ENCODE data around the gene OR2A14. TPM values are rescaled to one million over a fixed set of nuclear protein-coding genes. Genes with fewer than 3 reads are reported as not detected.

Gene OR2A14
- polyA plus RNA-seq, 1 donor (not counting 4 experiments of a cell fraction or from before 2014, with no cell fraction given) = not detected

DNA sequence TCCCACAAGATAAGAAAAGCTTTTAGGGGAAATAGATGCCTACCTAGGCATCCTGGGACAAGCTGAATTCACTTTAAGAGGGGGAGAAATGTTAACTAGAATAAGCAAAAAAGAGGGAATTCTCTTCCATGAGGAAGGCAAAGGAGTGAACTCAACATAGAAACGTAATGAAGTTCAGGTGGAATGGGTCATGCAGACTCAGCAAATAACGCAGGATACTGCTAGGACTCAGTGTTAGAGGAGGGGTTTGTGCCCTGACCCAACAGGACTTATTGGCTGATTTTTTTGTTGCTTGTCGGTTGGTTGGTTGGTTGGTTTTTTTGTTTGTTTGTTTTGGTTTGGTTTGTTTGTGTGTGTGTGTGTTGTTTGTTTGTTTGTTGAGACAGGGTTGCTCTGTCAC is 9.3 kb downstream of the OR2A14 start:
- Histone ChIP-seq H3K9me1 (ENCODE audit: control insufficient read depth, extremely low read depth, insufficient read depth, low read length) (no peaks in the 10 kb centered on the region), H3K9me3 (ENCODE audit: control insufficient read depth, low read depth, low read length) (no peaks in the 10 kb centered on the region), H3K4me1 (ENCODE audit: control insufficient read depth, extremely low read depth, insufficient read depth, low read length) (no peaks in the 10 kb centered on the region), H2AFZ (ENCODE audit: control insufficient read depth, low read length) (no peak overlapping the region), H3K27ac (ENCODE audit: control insufficient read depth, insufficient read depth, low read length) (no peak overlapping the region), H3K36me3 (ENCODE audit: control insufficient read depth in 2 of 2, extremely low read depth in 1 of 2, insufficient read depth in 2 of 2, low read length in 2 of 2) (no peaks in the 10 kb centered on the region), H3K27me3 (ENCODE audit: control insufficient read depth, extremely low read depth, insufficient read depth, low read length) (no peaks in the 10 kb centered on the region), H4K20me1 (ENCODE audit: control insufficient read depth, extremely low read depth, insufficient read depth, low read length) (no peaks in the 10 kb centered on the region), H3K4me3 (ENCODE audit: control insufficient read depth in 2 of 3, extremely low read depth in 1 of 3, insufficient read depth in 2 of 3, low read depth in 1 of 3, low read length in 3 of 3) (no peak overlapping the region), H3K9ac (ENCODE audit: control insufficient read depth, extremely low read depth, insufficient read depth, low read length) (no peak overlapping the region), H3K4me2 (ENCODE audit: control insufficient read depth, extremely low read depth, insufficient read depth, low read depth, low read length) (no peak overlapping the region), H3K79me2 (ENCODE audit: control insufficient read depth, insufficient read depth, low read length) (no peaks in the 10 kb centered on the region)
- TF ChIP-seq, protein P1, sequence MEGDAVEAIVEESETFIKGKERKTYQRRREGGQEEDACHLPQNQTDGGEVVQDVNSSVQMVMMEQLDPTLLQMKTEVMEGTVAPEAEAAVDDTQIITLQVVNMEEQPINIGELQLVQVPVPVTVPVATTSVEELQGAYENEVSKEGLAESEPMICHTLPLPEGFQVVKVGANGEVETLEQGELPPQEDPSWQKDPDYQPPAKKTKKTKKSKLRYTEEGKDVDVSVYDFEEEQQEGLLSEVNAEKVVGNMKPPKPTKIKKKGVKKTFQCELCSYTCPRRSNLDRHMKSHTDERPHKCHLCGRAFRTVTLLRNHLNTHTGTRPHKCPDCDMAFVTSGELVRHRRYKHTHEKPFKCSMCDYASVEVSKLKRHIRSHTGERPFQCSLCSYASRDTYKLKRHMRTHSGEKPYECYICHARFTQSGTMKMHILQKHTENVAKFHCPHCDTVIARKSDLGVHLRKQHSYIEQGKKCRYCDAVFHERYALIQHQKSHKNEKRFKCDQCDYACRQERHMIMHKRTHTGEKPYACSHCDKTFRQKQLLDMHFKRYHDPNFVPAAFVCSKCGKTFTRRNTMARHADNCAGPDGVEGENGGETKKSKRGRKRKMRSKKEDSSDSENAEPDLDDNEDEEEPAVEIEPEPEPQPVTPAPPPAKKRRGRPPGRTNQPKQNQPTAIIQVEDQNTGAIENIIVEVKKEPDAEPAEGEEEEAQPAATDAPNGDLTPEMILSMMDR (optimal IDR thresholded peaks at IDR 0.05 in 1 of 3, IDR thresholded peaks at IDR 0.05 in 1 of 3, conservative IDR thresholded peaks at IDR 0.05 in 1 of 3; ENCODE audit: extremely low read depth in 1 of 3, insufficient read depth in 2 of 3, low read length in 3 of 3) = no peak
- TF ChIP-seq EZH2 (IDR thresholded peaks at IDR 0.05; ENCODE audit: low read length) = no peak
- no peak for FAIRE-seq
- DNase-seq (ENCODE audit: low read depth, low spot score) = no peak
- dilution Hi-C loops (cut with MboI; ENCODE audit: extremely low pct_ligation_motif_present, low sequenced_read_pairs) = no loop called here

DNA sequence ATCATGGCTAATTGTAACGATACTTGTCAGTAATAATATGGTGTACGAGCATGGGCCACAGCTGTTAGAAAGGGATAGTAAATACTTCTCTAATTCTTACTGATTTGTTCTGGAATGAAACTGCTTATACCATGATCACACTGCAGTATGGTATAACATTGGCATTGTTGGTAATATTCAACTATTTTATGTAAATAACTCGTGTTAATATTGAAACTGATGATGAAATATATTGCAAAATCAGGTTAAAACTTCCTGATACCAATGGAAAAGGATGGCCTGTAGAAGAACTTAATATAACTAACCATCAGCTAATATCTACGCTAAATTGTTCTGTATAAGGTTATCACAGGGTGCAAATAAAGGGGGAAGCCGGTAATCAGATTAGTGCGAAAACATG is 10.3 kb downstream of the OR2A14 start:
- no peak for FAIRE-seq
- dilution Hi-C loops (cut with MboI; ENCODE audit: extremely low pct_ligation_motif_present, low sequenced_read_pairs) = no loop called here

More for the DNA sequence above, 10.3 kb downstream of the OR2A14 start:
- Histone ChIP-seq H3K27me3 (ENCODE audit: control insufficient read depth, extremely low read depth, insufficient read depth, low read length) (no peaks in the 10 kb centered on the region), H4K20me1 (ENCODE audit: control insufficient read depth, extremely low read depth, insufficient read depth, low read length) (no peaks in the 10 kb centered on the region), H3K4me1 (ENCODE audit: control insufficient read depth, extremely low read depth, insufficient read depth, low read length) (no peaks in the 10 kb centered on the region), H3K4me2 (ENCODE audit: control insufficient read depth, extremely low read depth, insufficient read depth, low read depth, low read length) (no peak overlapping the region), H3K79me2 (ENCODE audit: control insufficient read depth, insufficient read depth, low read length) (no peaks in the 10 kb centered on the region), H3K9ac (ENCODE audit: control insufficient read depth, extremely low read depth, insufficient read depth, low read length) (no peak overlapping the region), H3K36me3 (ENCODE audit: control insufficient read depth in 2 of 2, extremely low read depth in 1 of 2, insufficient read depth in 2 of 2, low read length in 2 of 2) (no peaks in the 10 kb centered on the region), H3K9me3 (ENCODE audit: control insufficient read depth, low read depth, low read length) (no peaks in the 10 kb centered on the region), H2AFZ (ENCODE audit: control insufficient read depth, low read length) (no peak overlapping the region), H3K27ac (ENCODE audit: control insufficient read depth, insufficient read depth, low read length) (no peak overlapping the region), H3K4me3 (ENCODE audit: control insufficient read depth in 2 of 3, extremely low read depth in 1 of 3, insufficient read depth in 2 of 3, low read depth in 1 of 3, low read length in 3 of 3) (no peak overlapping the region), H3K9me1 (ENCODE audit: control insufficient read depth, extremely low read depth, insufficient read depth, low read length) (no peaks in the 10 kb centered on the region)
- TF ChIP-seq, protein P1 (optimal IDR thresholded peaks at IDR 0.05 in 1 of 3, IDR thresholded peaks at IDR 0.05 in 1 of 3, conservative IDR thresholded peaks at IDR 0.05 in 1 of 3; ENCODE audit: extremely low read depth in 1 of 3, insufficient read depth in 2 of 3, low read length in 3 of 3) = no peak
- no peak for TF ChIP-seq EZH2 (IDR thresholded peaks at IDR 0.05; ENCODE audit: low read length)
- DNase-seq (ENCODE audit: low read depth, low spot score) = no peak

Data from keratinocyte (primary cell).